ENCODE data around the gene PDZRN3. TPM values are rescaled to one million over a fixed set of nuclear protein-coding genes. Genes with fewer than 3 reads are reported as not detected.

Gene PDZRN3
- total RNA-seq, 1 experiment from 2014 or later = 5.9 TPM

DNA sequence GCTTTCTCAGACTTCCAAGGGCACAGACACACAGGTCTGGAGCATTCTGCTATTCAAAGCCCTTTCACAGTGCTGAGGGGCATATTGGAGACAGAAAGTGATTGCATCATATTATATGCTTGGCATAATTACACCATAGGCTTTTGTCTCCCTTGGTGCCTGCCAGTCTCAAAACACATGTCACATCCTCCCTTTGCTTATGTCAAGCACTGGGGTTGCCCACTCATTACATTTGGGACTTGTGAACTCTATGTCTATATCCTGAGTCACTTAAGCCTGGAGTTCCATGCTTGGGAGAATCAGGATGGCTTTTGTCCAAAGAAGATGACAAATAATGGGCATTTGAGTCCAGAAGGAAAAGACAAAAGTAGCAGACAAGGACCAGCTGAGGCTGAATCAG, 12.3 kb upstream of the PDZRN3 start:
- TF ChIP-seq, protein P1, sequence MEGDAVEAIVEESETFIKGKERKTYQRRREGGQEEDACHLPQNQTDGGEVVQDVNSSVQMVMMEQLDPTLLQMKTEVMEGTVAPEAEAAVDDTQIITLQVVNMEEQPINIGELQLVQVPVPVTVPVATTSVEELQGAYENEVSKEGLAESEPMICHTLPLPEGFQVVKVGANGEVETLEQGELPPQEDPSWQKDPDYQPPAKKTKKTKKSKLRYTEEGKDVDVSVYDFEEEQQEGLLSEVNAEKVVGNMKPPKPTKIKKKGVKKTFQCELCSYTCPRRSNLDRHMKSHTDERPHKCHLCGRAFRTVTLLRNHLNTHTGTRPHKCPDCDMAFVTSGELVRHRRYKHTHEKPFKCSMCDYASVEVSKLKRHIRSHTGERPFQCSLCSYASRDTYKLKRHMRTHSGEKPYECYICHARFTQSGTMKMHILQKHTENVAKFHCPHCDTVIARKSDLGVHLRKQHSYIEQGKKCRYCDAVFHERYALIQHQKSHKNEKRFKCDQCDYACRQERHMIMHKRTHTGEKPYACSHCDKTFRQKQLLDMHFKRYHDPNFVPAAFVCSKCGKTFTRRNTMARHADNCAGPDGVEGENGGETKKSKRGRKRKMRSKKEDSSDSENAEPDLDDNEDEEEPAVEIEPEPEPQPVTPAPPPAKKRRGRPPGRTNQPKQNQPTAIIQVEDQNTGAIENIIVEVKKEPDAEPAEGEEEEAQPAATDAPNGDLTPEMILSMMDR (conservative IDR thresholded peaks at IDR 0.05) = no peak

More for the DNA sequence above, 12.3 kb upstream of the PDZRN3 start:
- no peak overlapping the region for H3K27ac ChIP-seq (ENCODE audit: insufficient read length, low read depth, low read length)
- no peak overlapping the region for H3K18ac ChIP-seq (ENCODE audit: insufficient read length, low read depth, low read length)
- no peaks in the 10 kb centered on the region for H3K23me2 ChIP-seq (ENCODE audit: insufficient read length, low read depth, low read length, poor library complexity, severe bottlenecking)
- H3K4ac ChIP-seq (ENCODE audit: low read depth, low read length) = no peak overlapping the region
- H2AK5ac ChIP-seq (ENCODE audit: insufficient read length, low read length) = no peak overlapping the region
- no peak overlapping the region for H2AFZ ChIP-seq (ENCODE audit: low read length)
- no peak overlapping the region for H4K5ac ChIP-seq (ENCODE audit: insufficient read length, low read depth, low read length)
- no peaks in the 10 kb centered on the region for H3K9me3 ChIP-seq (ENCODE audit: control insufficient read depth, low read depth, low read length)
- no peak overlapping the region for H3K23ac ChIP-seq (ENCODE audit: insufficient read length, low read depth, low read length)
- peaks cover 17 to 18% of the 10 kb centered on the region in 2 experiments for H3K4me1 Mint-ChIP-seq
- no peak overlapping the region for H2BK5ac ChIP-seq (ENCODE audit: insufficient read length, low read length)
- no peak overlapping the region for H2BK15ac ChIP-seq (ENCODE audit: low read depth, low read length)
- no peak overlapping the region for H3K4me2 ChIP-seq (ENCODE audit: insufficient read depth, insufficient read length, low read length)
- no peaks in the 10 kb centered on the region for H4K20me1 ChIP-seq (ENCODE audit: control insufficient read depth, insufficient read depth, insufficient read length)
- no peak overlapping the region for H3K27ac Mint-ChIP-seq
- H4K8ac ChIP-seq (replicated peaks; ENCODE audit: insufficient read length, low read depth, low read length) = no peak overlapping the region
- no peaks in the 10 kb centered on the region for H3K79me1 ChIP-seq (ENCODE audit: insufficient read depth, low read depth, low read length, poor library complexity, severe bottlenecking)
- H3K27me3 ChIP-seq (ENCODE audit: insufficient read depth, low read length) = no peaks in the 10 kb centered on the region
- no peak overlapping the region for H3K9ac ChIP-seq (ENCODE audit: extremely low read depth, insufficient read length, low read length)
- no peaks in the 10 kb centered on the region for H3K9me3 Mint-ChIP-seq
- H4K91ac ChIP-seq (ENCODE audit: insufficient read length, low read depth, low read length) = no peak overlapping the region
- H2BK12ac ChIP-seq (ENCODE audit: insufficient read length, low read depth, low read length) = no peak overlapping the region
- no peaks in the 10 kb centered on the region; the same call in 1 of the 2 replicates for H3K4me1 ChIP-seq (ENCODE audit: insufficient read depth, low read length)
- no peak overlapping the region for H3T11ph ChIP-seq (ENCODE audit: low read length)
- H3K27me3 Mint-ChIP-seq (ENCODE audit: low read depth) = no peaks in the 10 kb centered on the region
- H2BK20ac ChIP-seq (ENCODE audit: low read depth, low read length, poor library complexity, severe bottlenecking) = no peak overlapping the region
- H2BK120ac ChIP-seq (ENCODE audit: low read depth, low read length, poor library complexity, severe bottlenecking) = no peak overlapping the region
- H3K56ac ChIP-seq (ENCODE audit: insufficient read length, low read depth, low read length) = no peak overlapping the region
- no peaks in the 10 kb centered on the region for H3K36me3 Mint-ChIP-seq (ENCODE audit: insufficient read depth in 1 of 3, low read depth in 3 of 3)
- no peak overlapping the region for H3K4me3 Mint-ChIP-seq
- DNase-seq = no peak
- H3K14ac ChIP-seq (ENCODE audit: insufficient read depth, low read length) = no peak overlapping the region
- H3K79me2 ChIP-seq (ENCODE audit: insufficient read depth, low read length) = no peaks in the 10 kb centered on the region

Data from H9 (cell line).